ENCODE measurements around the gene TEDC2. TPM values are rescaled to one million over a fixed set of nuclear protein-coding genes. Genes with fewer than 3 reads are reported as not detected.

The TEDC2 gene
- total and polyA plus RNA-seq, 9 of the 15 experiments (the other 6 are each of a cell fraction or from before 2014, with no cell fraction given) = 0.75 to 57.0 (median 17.6) TPM

GRCh38 chr16:2468233-2468724, 8.4 kb downstream of the TEDC2 start:
- Histone ChIP-seq H3K27ac (ENCODE audit: extremely low read depth, low read depth, low read length) (no peak overlapping the region), H3K4me3 (no peak overlapping the region), H3K27me3 (ENCODE audit: control insufficient read depth in 2 of 2, insufficient read depth in 2 of 2, low read length in 2 of 2) (no peaks in the 10 kb centered on the region), H2AFZ (ENCODE audit: low read depth, low read length) (no peak overlapping the region), H4K20me1 (replicated peaks; ENCODE audit: control insufficient read depth, insufficient read depth, low read length) (0 out of 2 replicates have a peak, but pooled peaks cover 4% of the 10 kb centered on the region), H3K9me3 (replicated peaks; ENCODE audit: control insufficient read depth, insufficient read depth, low read depth, low read length) (no peaks in the 10 kb centered on the region), H3K9ac (ENCODE audit: insufficient read depth in 1 of 2, low read depth in 2 of 2, low read length in 2 of 2) (no peak overlapping the region), H3K4me1 (replicated peaks in 1 of 2; ENCODE audit: control insufficient read depth in 2 of 2, insufficient read depth in 2 of 2, low read length in 2 of 2) (peaks cover 5 to 82% of the 10 kb centered on the region in 2 experiments; a peak in 4 of 5 replicates), H3K4me2 (ENCODE audit: insufficient read depth, low read length) (no peak overlapping the region), H3K79me2 (ENCODE audit: control insufficient read depth, insufficient read depth, low read length) (no peaks in the 10 kb centered on the region), H3K9me1 (ENCODE audit: control insufficient read depth, insufficient read depth, low read length) (no peaks in the 10 kb centered on the region), H3K36me3 (ENCODE audit: control insufficient read depth, insufficient read depth, low read length) (peaks cover 3% of the 10 kb centered on the region; the same call in 1 of the 3 replicates)
- no peak for FAIRE-seq
- TF ChIP-seq POLR2G (IDR thresholded peaks at IDR 0.05; ENCODE audit: low read depth, low read length) (peak; percentile 64), EGR1 (conservative IDR thresholded peaks at IDR 0.05) (no peak), PCBP1 (IDR thresholded peaks at IDR 0.05; ENCODE audit: low read depth, low read length, poor library complexity, severe bottlenecking) (peak; percentile 24), TBL1XR1 (IDR thresholded peaks at IDR 0.05; ENCODE audit: low read length in 2 of 2) (no peak), JUNB (CRISPR knock-in tag; conservative IDR thresholded peaks at IDR 0.05) (no peak), CBX8 (IDR thresholded peaks at IDR 0.05; ENCODE audit: borderline replicate concordance, extremely low read depth, low read depth, low read length, poor library complexity, severe bottlenecking) (no peak), CXXC5 (CRISPR knock-in tag; IDR thresholded peaks at IDR 0.05) (no peak), ZNF23 (CRISPR knock-in tag; IDR thresholded peaks at IDR 0.05) (no peak), ELF1 (tag; IDR thresholded peaks at IDR 0.05) (no peak), RBM22 (IDR thresholded peaks at IDR 0.05; ENCODE audit: low read depth, low read length, poor library complexity, severe bottlenecking) (peak; percentile 44), XRCC5 (IDR thresholded peaks at IDR 0.05; ENCODE audit: low read depth, low read length) (no peak), ZBTB33 (CRISPR knock-in tag; IDR thresholded peaks at IDR 0.05) (peak; percentile 83), SAP30 (IDR thresholded peaks at IDR 0.05; ENCODE audit: borderline replicate concordance, insufficient read depth, low read depth, low read length, poor library complexity, severe bottlenecking) (no peak), NR4A1 (CRISPR knock-in tag; IDR thresholded peaks at IDR 0.05) (no peak), NR4A1 (tag; IDR thresholded peaks at IDR 0.05) (no peak), KLF16 (IDR thresholded peaks at IDR 0.05) (no peak), E2F3 (CRISPR knock-in tag; IDR thresholded peaks at IDR 0.05) (no peak)
- in situ Hi-C loops (cut with MboI) = no loop called here
- no TSS peak for BruUV-seq (replicated peaks)
- intact Hi-C loops (cut with micrococcal nuclease) = loop anchor here (5.0 kb wide), 1 partner anchor 34 kb away; no protein-coding TSS in a partner anchor
- POLR2A ChIA-PET = interaction anchor here (0.6 to 2.3 kb wide), 6 partner anchors 8 to 429 kb away, joined by 3 to 10 read pairs (median 4); partner anchors contain the start of gene TEDC2
- CTCF ChIA-PET (ENCODE audit: low intra/inter-chr PET ratio) = no interaction called here
- 72% methylated on average over 19 of the region's 38 CpGs for WGBS (ENCODE audit: insufficient coverage, low coverage, missing lambda C conversion rate)
- no peak for DNase-seq (ENCODE audit: extremely low read depth in 1 of 4, low spot score in 3 of 4)
- ATAC-seq = no peak

Data from K562 (cell line).